Mucosa of stomach (tissue), 1 donor: Measurements from ENCODE around the gene LRMDA.

Source experiments
- H3K27me3 ChIP-seq: one replicate; pipeline ENCODE4 v1.7.0; 2013; ENCODE audit warnings: mild to moderate bottlenecking, low read length; ENCODE audit not compliant: control insufficient read depth, insufficient read depth
- H3K36me3 ChIP-seq: one replicate; pipeline ENCODE4 v1.7.0; 2013; ENCODE audit warnings: low read length; ENCODE audit not compliant: control insufficient read depth, insufficient read depth
- H3K4me1 ChIP-seq: one replicate; pipeline ENCODE4 v1.7.0; 2013; ENCODE audit warnings: mild to moderate bottlenecking, low read length; ENCODE audit not compliant: control insufficient read depth, insufficient read depth
- H3K4me3 ChIP-seq: one replicate; pipeline ENCODE4 v1.7.0; 2013; ENCODE audit warnings: low read length
- H3K9ac ChIP-seq: one replicate; pipeline ENCODE4 v1.7.0; 2013; ENCODE audit warnings: mild to moderate bottlenecking, low read length, moderate library complexity
- H3K9me3 ChIP-seq: one replicate; pipeline ENCODE4 v1.7.0; 2013; ENCODE audit warnings: mild to moderate bottlenecking, low read length, moderate library complexity; ENCODE audit not compliant: control insufficient read depth
- donor health status: Pancreatic carcinoma.

Gene LRMDA

GRCh38 chr10:75397496-75398199 lies 33.8 kb upstream of the LRMDA start:
- Histone ChIP-seq H3K9me3 (no peaks in the 10 kb centered on the region), H3K4me3 (no peak overlapping the region), H3K9ac (peak overlapping the region; percentile 74), H3K36me3 (no peaks in the 10 kb centered on the region), H3K27me3 (peaks cover 23% of the 10 kb centered on the region), H3K4me1 (peaks cover 14% of the 10 kb centered on the region)

DNA sequence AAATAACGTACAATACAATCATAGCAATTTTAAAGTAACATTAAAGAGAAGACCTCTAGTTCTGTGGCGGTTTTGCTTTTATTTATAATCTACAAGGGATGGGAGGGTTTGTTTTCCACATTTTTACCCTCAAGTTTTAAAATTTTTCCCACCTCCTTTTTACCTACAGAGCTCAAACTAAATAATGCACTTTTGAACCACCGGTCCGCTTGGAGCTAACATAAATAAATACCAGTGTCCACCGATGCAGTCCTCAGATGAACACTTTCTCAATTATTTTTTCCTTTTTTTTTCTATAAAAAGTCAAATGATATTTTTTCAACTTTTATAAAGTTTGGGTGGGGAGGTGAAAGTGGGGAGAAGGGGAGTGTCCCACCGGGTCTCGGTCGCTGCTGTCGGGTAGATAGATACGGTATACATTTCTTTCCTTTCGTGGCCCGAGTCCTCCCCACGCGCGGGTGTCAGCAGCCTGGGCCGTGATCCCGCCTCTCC lies 33.2 kb upstream of the LRMDA start:
- peak overlapping the region; percentile 75 for H3K9ac ChIP-seq
- H3K36me3 ChIP-seq, result no peaks in the 10 kb centered on the region

DNA sequence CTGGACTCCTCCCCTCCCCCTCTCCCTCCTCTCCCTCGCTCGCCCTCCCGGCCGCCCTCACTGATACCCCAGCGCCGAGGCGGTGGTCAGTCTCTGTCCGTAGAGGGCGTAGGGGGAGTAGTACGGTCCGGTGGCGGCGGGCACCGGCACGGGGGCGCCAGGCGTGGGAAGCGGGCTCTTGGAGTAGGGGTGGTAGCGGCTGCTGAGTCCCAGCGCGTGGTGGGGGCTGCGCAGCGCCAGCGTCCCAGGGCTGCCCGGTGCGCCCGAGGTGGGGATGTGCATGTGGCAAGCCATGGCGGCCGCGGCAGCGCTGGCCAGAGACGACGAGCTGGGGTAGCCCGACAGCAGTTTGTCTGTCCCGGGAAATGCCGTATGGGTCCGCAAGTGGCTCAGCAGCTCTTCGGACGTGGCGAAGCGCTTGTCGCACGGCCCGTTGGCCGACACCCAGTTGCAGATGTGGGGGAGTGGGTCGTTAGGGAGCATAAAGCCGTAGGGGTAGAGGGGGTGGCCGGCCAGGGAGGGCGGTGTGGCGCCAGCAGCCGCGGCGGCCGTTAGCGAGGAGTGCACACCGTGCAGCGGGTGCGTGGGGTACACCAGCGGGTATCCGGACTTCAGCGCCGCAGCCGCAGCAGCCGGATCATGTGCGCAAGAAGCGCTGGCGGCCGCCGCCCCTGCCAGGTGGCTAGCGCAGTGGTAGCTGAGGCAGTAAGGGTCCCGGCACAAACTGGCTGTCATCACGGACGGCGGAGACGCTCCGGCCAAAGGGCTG lies 32.5 kb upstream of the LRMDA start:
- H3K9me3 ChIP-seq, result no peaks in the 10 kb centered on the region
- H3K36me3 ChIP-seq, result no peaks in the 10 kb centered on the region
- peaks cover 26% of the 10 kb centered on the region for H3K4me1 ChIP-seq
- peak overlapping the region; percentile 75 for H3K9ac ChIP-seq
- H3K27me3 ChIP-seq, result peaks cover 35% of the 10 kb centered on the region
- peak overlapping the region; percentile 31 for H3K4me3 ChIP-seq

More for the DNA sequence above, 33.2 kb upstream of the LRMDA start:
- Histone ChIP-seq H3K27me3 (peaks cover 29% of the 10 kb centered on the region), H3K4me3 (no peak overlapping the region), H3K9me3 (no peaks in the 10 kb centered on the region), H3K4me1 (peaks cover 20% of the 10 kb centered on the region)

- Histone ChIP-seq H3K4me1 (peaks cover 33% of the 10 kb centered on the region), H3K9me3 (no peaks in the 10 kb centered on the region), H3K9ac (peak overlapping the region; percentile 86), H3K4me3 (peak overlapping the region; percentile 31), H3K36me3 (no peaks in the 10 kb centered on the region), H3K27me3 (peaks cover 42% of the 10 kb centered on the region)
Observed at GRCh38 chr10:75399461-75400162, 31.8 kb upstream of the LRMDA start.

DNA sequence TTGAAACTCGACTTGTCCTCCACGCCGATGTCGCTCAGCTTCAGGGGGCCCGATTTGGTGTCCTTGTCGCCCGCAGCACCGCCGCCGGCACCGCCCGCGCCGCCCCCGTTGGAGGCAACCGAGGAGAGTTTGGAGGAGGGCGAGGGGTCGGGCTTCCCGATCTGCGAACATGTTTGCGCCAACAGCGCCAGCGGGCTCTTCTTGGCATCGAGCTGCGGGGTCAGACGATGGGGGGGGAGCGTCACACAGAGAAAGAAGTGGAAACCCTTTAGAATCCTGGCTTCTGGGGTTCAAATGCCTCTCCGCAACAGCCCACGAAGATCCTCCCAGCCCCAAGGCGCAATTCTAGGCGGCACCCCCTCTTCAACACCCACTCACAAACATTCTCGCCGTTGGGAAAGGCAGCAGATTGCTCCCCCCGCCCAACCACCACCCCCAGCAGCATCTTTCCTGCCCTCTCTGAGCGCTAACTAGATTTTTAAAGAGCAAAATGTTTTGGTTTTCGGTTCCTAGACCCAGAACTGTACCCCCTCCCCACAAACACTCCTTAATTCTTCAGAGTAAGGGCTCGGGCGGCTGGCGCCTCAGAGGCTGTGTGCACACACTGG lies 31.2 kb upstream of the LRMDA start:
- Histone ChIP-seq H3K4me1 (peaks cover 39% of the 10 kb centered on the region), H3K9me3 (no peaks in the 10 kb centered on the region), H3K4me3 (peak overlapping the region; percentile 84), H3K9ac (peak overlapping the region; percentile 86), H3K36me3 (no peaks in the 10 kb centered on the region), H3K27me3 (peaks cover 46% of the 10 kb centered on the region)

GRCh38 chr10:75400771-75401568 lies 30.5 kb upstream of the LRMDA start:
- peaks cover 41% of the 10 kb centered on the region for H3K4me1 ChIP-seq
- H3K4me3 ChIP-seq, result peak overlapping the region; percentile 84
- H3K36me3 ChIP-seq, result no peaks in the 10 kb centered on the region
- H3K27me3 ChIP-seq, result peaks cover 48% of the 10 kb centered on the region
- peak overlapping the region; percentile 86 for H3K9ac ChIP-seq
- no peaks in the 10 kb centered on the region for H3K9me3 ChIP-seq

DNA sequence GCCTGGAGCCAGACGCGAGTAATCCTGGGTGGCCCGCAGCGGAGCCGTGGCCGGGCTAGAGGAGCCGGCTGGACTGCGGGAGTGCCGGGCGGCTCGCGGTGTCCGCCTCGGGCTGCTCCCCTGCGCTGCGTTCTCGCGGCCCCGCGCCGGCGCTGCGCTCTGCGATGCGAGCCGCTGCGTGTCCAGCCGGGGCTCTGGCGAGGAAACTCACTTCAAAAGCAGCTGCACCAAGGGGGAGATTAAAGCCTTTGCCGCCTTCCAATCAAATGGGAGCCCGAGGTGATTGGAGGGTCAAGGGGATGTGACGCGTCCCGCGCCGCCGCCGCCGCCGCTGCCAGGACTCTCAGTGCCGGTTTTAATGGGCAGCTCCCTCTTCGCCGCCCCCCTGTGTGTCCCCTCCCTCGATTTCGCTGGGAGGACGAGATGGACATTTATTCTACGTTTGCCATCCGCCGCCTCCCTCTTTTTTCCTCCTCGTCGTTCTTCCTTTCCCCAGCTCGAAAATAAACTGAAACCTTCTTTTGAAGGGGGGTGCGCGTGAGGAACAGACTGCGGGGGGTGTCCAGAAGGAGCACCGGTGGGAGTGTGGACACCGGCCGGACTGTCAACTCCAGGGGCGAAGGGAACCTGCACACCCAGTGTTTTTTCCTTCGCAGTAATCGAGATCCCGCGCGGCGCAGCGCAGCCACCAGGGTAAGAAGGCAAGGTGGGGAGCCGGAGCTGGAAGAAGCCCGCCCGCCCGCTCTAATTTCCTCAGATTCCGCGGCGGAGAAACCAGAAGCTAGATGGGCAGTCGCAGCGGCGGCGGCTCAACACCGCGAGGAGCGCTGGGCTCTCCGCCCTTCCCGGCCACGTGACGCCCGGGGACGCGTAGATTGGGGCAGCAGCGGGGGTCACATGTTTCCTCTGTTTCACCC lies 29.6 kb upstream of the LRMDA start, which contains the start of gene ZNF503:
TSS of gene ZNF503 (minus strand) at position 196 of the 917 bp plus-strand sequence. CDS start 345 bp downstream, outside the sequence.
- Histone ChIP-seq H3K4me3 (peak within 1 kb of the TSS; percentile 84), H3K4me1 (peaks cover 43% of the 10 kb centered on the region), H3K36me3 (no peaks in the 10 kb centered on the region), H3K9ac (peak within 1 kb of the TSS; percentile 86), H3K27me3 (peaks cover 46% of the 10 kb centered on the region), H3K9me3 (no peaks in the 10 kb centered on the region)

- H3K4me3 ChIP-seq, result peak overlapping the region; percentile 57
- H3K4me1 ChIP-seq, result peaks cover 46% of the 10 kb centered on the region
- H3K9me3 ChIP-seq, result no peaks in the 10 kb centered on the region
- H3K36me3 ChIP-seq, result no peaks in the 10 kb centered on the region
- peaks cover 49% of the 10 kb centered on the region for H3K27me3 ChIP-seq
- H3K9ac ChIP-seq, result peak overlapping the region; percentile 63
Observed at GRCh38 chr10:75402486-75403143, 28.8 kb upstream of the LRMDA start.

- Histone ChIP-seq H3K36me3 (no peaks in the 10 kb centered on the region), H3K4me1 (peaks cover 50% of the 10 kb centered on the region), H3K9me3 (no peaks in the 10 kb centered on the region), H3K4me3 (peak overlapping the region; percentile 57), H3K9ac (peak overlapping the region; percentile 63), H3K27me3 (peaks cover 50% of the 10 kb centered on the region)
Observed at GRCh38 chr10:75403144-75403938, 28.1 kb upstream of the LRMDA start.
